K562 (cell line): ENCODE results near the gene PPFIA3. TPM values are rescaled to one million over a fixed set of nuclear protein-coding genes. Genes with fewer than 3 reads are reported as not detected.

Source experiments
- BRF2 ChIP-seq: IDR thresholded peaks from 3 replicates; pipeline ENCODE4 v1.6.1; 2011; ENCODE audit warnings: borderline replicate concordance, mild to moderate bottlenecking; ENCODE audit not compliant: insufficient read length, insufficient read depth
- CHD2 ChIP-seq: IDR thresholded peaks from 2 replicates; pipeline ENCODE4 v1.6.1; 2011; ENCODE audit warnings: low read depth, low read length
- EGR1 ChIP-seq: fragments of 450-650 bp; conservative IDR thresholded peaks from 2 replicates; pipeline ENCODE4 v1.6.1; 2017; ENCODE audit warnings: mild to moderate bottlenecking
- HNRNPL ChIP-seq: fragments of 200-400 bp; formaldehyde crosslinking; IDR thresholded peaks from 2 replicates; pipeline ENCODE4 v1.6.1; 2017; ENCODE audit warnings: low read depth, mild to moderate bottlenecking, low read length
- HOMEZ ChIP-seq: fragments of 250-450 bp; sonication (Bioruptor Pico); IDR thresholded peaks from 2 replicates; pipeline ENCODE4 v1.4.0; 2020; ENCODE audit warnings: mild to moderate bottlenecking, moderate library complexity
- ID3 ChIP-seq, 2 experiments: fragments of 250-450 bp in 1 of 2; fragments of 450-650 bp in 1 of 2; sonication (Bioruptor Pico) in 1 of 2; IDR thresholded peaks; 2 replicates each; pipeline versions ENCODE4 v1.6.1 to v1.8.0; 2016 to 2021; ENCODE audit warnings: mild to moderate bottlenecking in 2 of 2, moderate library complexity in 2 of 2, missing compliant biosample characterization in 1 of 2, missing genetic modification characterization in 1 of 2
- IRF2 ChIP-seq: sonication (generic); formaldehyde crosslinking; IDR thresholded peaks from 2 replicates; pipeline ENCODE4 v1.8.1; 2022; ENCODE audit warnings: mild to moderate bottlenecking, missing genetic modification reagents
- MITF ChIP-seq: IDR thresholded peaks from 2 replicates; pipeline ENCODE4 v1.6.1; 2014; ENCODE audit warnings: antibody characterized with exemption
- NFYB ChIP-seq: IDR thresholded peaks from 2 replicates; pipeline ENCODE4 v1.6.1; 2011; ENCODE audit warnings: mild to moderate bottlenecking, moderate library complexity; ENCODE audit not compliant: insufficient read length; ENCODE audit errors: extremely low read depth
- POLR2AphosphoS2 ChIP-seq: IDR thresholded peaks from 2 replicates; pipeline ENCODE4 v1.6.1; 2012; ENCODE audit warnings: low read length, improper control_type of control experiment
- RBM17 ChIP-seq: fragments of 200-400 bp; formaldehyde crosslinking; IDR thresholded peaks from 2 replicates; pipeline ENCODE4 v1.6.1; 2017; ENCODE audit warnings: low read depth, mild to moderate bottlenecking, low read length, borderline replicate concordance
- RBM25 ChIP-seq: fragments of 200-400 bp; formaldehyde crosslinking; IDR thresholded peaks from 2 replicates; pipeline ENCODE4 v1.6.1; 2018; ENCODE audit warnings: low read length, low read depth, moderate library complexity; ENCODE audit not compliant: severe bottlenecking
- SLC30A9 ChIP-seq: fragments of 250-450 bp; sonication (Bioruptor Pico); IDR thresholded peaks from 2 replicates; pipeline ENCODE4 v1.8.0; 2022; ENCODE audit warnings: mild to moderate bottlenecking, moderate library complexity
- TAL1 ChIP-seq: fragments of 450-650 bp; IDR thresholded peaks from 2 replicates; pipeline ENCODE4 v1.6.1; 2016; ENCODE audit warnings: mild to moderate bottlenecking
- U2AF1 ChIP-seq: fragments of 200-400 bp; formaldehyde crosslinking; optimal IDR thresholded peaks from 2 replicates; pipeline ENCODE3; 2017; ENCODE audit warnings: mild to moderate bottlenecking, low read depth, low read length, moderate library complexity
- XRCC4 ChIP-seq: IDR thresholded peaks from one replicate; pipeline ENCODE4 v1.6.1; 2011; ENCODE audit not compliant: insufficient read depth, insufficient read length; ENCODE audit errors: extremely low read depth
- ZBTB1 ChIP-seq: sonication (generic); formaldehyde crosslinking; IDR thresholded peaks from 2 replicates; pipeline ENCODE4 v1.8.1; 2023; ENCODE audit warnings: missing genetic modification reagents, low read depth, mild to moderate bottlenecking, borderline replicate concordance
- ZBTB2 ChIP-seq: fragments of 450-650 bp; IDR thresholded peaks from 2 replicates; pipeline ENCODE4 v1.6.1; 2016; ENCODE audit warnings: antibody characterized with exemption
- ZNF212 ChIP-seq: fragments of 450-650 bp; formaldehyde crosslinking; IDR thresholded peaks from 2 replicates; pipeline ENCODE4 v1.4.0; 2020; ENCODE audit warnings: mild to moderate bottlenecking
- ZNF3 ChIP-seq: fragments of 250-450 bp; sonication (Bioruptor Pico); IDR thresholded peaks from 2 replicates; pipeline ENCODE4 v1.5.0; 2021; ENCODE audit warnings: mild to moderate bottlenecking, moderate library complexity
- ZSCAN32 ChIP-seq: fragments of 450-650 bp; formaldehyde crosslinking; IDR thresholded peaks from 2 replicates; pipeline ENCODE4 v1.4.0; 2020; ENCODE audit warnings: mild to moderate bottlenecking, moderate library complexity
- polyA plus RNA-seq, 8 experiments: library from polyadenylated mRNA; depleted of rRNA in 4 of 8; stranded (reverse) in 5 of 8; unstranded in 3 of 8; fragments of >200 nt; fragmentation: Nextera tagmentation in 2 of 8; fragmentation: Illumina TruSeq in 1 of 8; extraction: Ambion mirVana in 2 of 8; extraction: Trizol in 1 of 8; gene quantifications; 2 replicates each; pipeline versions ENCODE4 v1.2.1 to v1.2.3, GENCODE V29; 2011 to 2014; ENCODE audit warnings: inconsistent platforms in 1 of 8, missing spikeins in 1 of 8
- total RNA-seq, 7 experiments: library from RNA; depleted of rRNA in 6 of 7; stranded (reverse); fragments of >200 nt in 6 of 7; fragmentation: Illumina TruSeq in 2 of 7; extraction: Trizol in 2 of 7; gene quantifications; 2 replicates each; pipeline versions ENCODE4 v1.2.1 to v1.2.3, GENCODE V29; 2011 to 2021; ENCODE audit warnings: low replicate concordance in 1 of 7

The PPFIA3 gene
- total and polyA plus RNA-seq, 9 of the 15 experiments (the other 6 are each of a cell fraction or from before 2014, with no cell fraction given) = 0.10 to 53.0 (median 17.6) TPM

- no peak for TF ChIP-seq HOMEZ (CRISPR knock-in tag)
- no peak for TF ChIP-seq ZSCAN32
- TF ChIP-seq SLC30A9 = no peak
- TF ChIP-seq XRCC4 = no peak
- TF ChIP-seq RBM17 = no peak
- TF ChIP-seq U2AF1 = no peak
- no peak for TF ChIP-seq MITF
- TF ChIP-seq ZNF3 (CRISPR knock-in tag) = no peak
- TF ChIP-seq EGR1 = peak; percentile 98
- TF ChIP-seq POLR2AphosphoS2 = peak; percentile 37; the same call in 1 of the 2 replicates
- no peak for TF ChIP-seq ID3 (CRISPR knock-in tag; IDR thresholded peaks at IDR 0.05)
- no peak for TF ChIP-seq ID3 (tag; IDR thresholded peaks at IDR 0.05)
- TF ChIP-seq RBM25 = no peak
- 0 out of 2 replicates have a peak, but pooled peaks have one; percentile 12 for TF ChIP-seq ZBTB2
- TF ChIP-seq BRF2 = no peak
- no peak for TF ChIP-seq NFYB
- TF ChIP-seq ZBTB1 = no peak
- TF ChIP-seq TAL1 = peak; percentile 70
- no peak for TF ChIP-seq CHD2
- TF ChIP-seq ZNF212 = no peak
- no peak for TF ChIP-seq IRF2 (CRISPR knock-in tag)
- no peak for TF ChIP-seq HNRNPL
Measured at GRCh38 chr19:49148784-49149651, 29.7 kb downstream of the PPFIA3 start (continued).
